CD4-positive, alpha-beta T cell (primary cell): ENCODE data around the gene ARHGEF28. TPM values are rescaled to one million over a fixed set of nuclear protein-coding genes. Genes with fewer than 3 reads are reported as not detected.

Experiments used
- ATAC-seq: fragments of 200-7000 bp; cut with Tn5 transposase; one replicate; pipeline ENCODE4 v1.10.0; 2022; ENCODE audit warnings: mild to moderate bottlenecking; ENCODE audit not compliant: poor library complexity
- CTCF ChIA-PET: fragments of 350-600 bp; sonication (Branson Sonifier 250); formaldehyde crosslinking; loops from one replicate; lab custom pipeline; 2021; ENCODE audit warnings: antibody characterized with exemption, inconsistent platforms; lab: Charles Lee
- POLR2A ChIA-PET: fragments of 350-600 bp; sonication (Branson Sonifier 250); formaldehyde crosslinking; loops from one replicate; lab custom pipeline; 2021; ENCODE audit warnings: antibody characterized with exemption, inconsistent platforms; lab: Charles Lee
- DNase-seq, 14 experiments: peaks; one replicate each; pipeline ENCODE4 v3.0.0-alpha.2; 2013 to 2020; ENCODE audit warnings: mixed read lengths in 2 of 14
- H3K27ac ChIP-seq, 2 donors: one replicate each; pipeline versions ENCODE4 v1.5.1 to v1.7.0; 2013; ENCODE audit warnings: low read length in 2 of 2, low read depth in 1 of 2, mild to moderate bottlenecking in 1 of 2
- H3K27me3 ChIP-seq, 2 experiments: 1 replicate in 1 of 2; 2 replicates in 1 of 2; pipeline versions ENCODE4 v1.6.1 to v1.7.0; 2013; ENCODE audit warnings: low read length in 2 of 2, control low read depth in 1 of 2, mild to moderate bottlenecking in 1 of 2, moderate library complexity in 1 of 2; ENCODE audit not compliant: insufficient read depth in 2 of 2, control insufficient read depth in 1 of 2
- H3K36me3 ChIP-seq: one replicate; pipeline ENCODE4 v1.6.1; 2013; ENCODE audit warnings: low read length, control low read depth; ENCODE audit not compliant: insufficient read depth
- H3K4me1 ChIP-seq: one replicate; pipeline ENCODE4 v1.6.1; 2013; ENCODE audit warnings: low read length, control low read depth; ENCODE audit not compliant: insufficient read depth
- H3K4me3 ChIP-seq: one replicate; pipeline ENCODE4 v1.5.1; 2013; ENCODE audit warnings: mild to moderate bottlenecking, low read length, moderate library complexity
- H3K9me3 ChIP-seq, 2 experiments: 1 replicate in 1 of 2; 2 replicates in 1 of 2; pipeline versions ENCODE4 v1.6.1 to v1.7.0; 2013; ENCODE audit warnings: low read length in 2 of 2, mild to moderate bottlenecking in 2 of 2, control low read depth in 1 of 2, moderate library complexity in 1 of 2; ENCODE audit not compliant: control insufficient read depth in 1 of 2, insufficient read depth in 1 of 2
- H3K27ac Mint-ChIP-seq: one replicate; pipeline ENCODE4 v1.8.0; 2020; ENCODE audit warnings: mixed read lengths
- H3K27me3 Mint-ChIP-seq: one replicate; pipeline ENCODE4 v1.8.0; 2021; ENCODE audit warnings: mixed read lengths
- H3K36me3 Mint-ChIP-seq: one replicate; pipeline ENCODE4 v1.8.0; 2021; ENCODE audit warnings: low read depth, mixed read lengths
- H3K4me1 Mint-ChIP-seq: one replicate; pipeline ENCODE4 v1.8.0; 2021; ENCODE audit warnings: low read depth, mixed read lengths
- H3K4me3 Mint-ChIP-seq: one replicate; pipeline ENCODE4 v1.8.0; 2020; ENCODE audit warnings: mild to moderate bottlenecking, mixed read lengths
- H3K9me3 Mint-ChIP-seq: one replicate; pipeline ENCODE4 v1.8.0; 2020; ENCODE audit warnings: mixed read lengths
- intact Hi-C, 2 experiments: fragments of 100-400 bp; cut with DNase I in 1 of 2; cut with micrococcal nuclease in 1 of 2; formaldehyde crosslinking; loops; one replicate each; pipeline versions ENCODE4 v1.15.1 to v1.9.0; 2023 to 2025; cut with DNase I, micrococcal nuclease
- total RNA-seq, 174 experiments: library from RNA in 2 of 174; stranded (reverse) in 2 of 174; gene quantifications; one replicate each; pipeline ENCODE4 v1.2.3 and lab custom pipeline; 2021 to 2026
- TF ChIP-seq, protein P1 (sequence below): fragments of 200-600 bp; IDR thresholded peaks from one replicate; pipeline ENCODE4 v1.8.0; 2022; ENCODE audit warnings: antibody characterized with exemption, mild to moderate bottlenecking

Gene ARHGEF28
- total RNA-seq, 2 experiments from 2014 or later, result not detected

DNA sequence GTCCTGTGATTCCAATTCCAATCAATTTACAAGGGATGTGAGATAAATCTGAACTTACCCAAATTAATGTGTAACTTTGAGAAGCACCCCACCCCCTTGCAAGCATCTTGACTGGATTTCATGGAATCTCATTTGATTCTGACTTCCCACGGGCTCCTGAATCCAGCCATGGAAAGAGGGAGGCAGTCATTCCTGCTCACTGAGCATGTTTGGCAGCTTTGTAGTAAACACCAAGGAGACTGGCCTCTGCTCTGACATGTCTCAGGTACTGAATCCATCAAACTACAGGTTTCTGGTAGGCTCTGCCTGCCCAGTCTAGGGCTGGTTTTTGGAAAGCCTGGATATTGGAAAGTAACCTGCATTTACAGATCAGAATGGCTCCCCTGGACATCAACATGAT, 357.6 kb downstream of the ARHGEF28 start:
- Mint-ChIP-seq H3K36me3 (no peaks in the 10 kb centered on the region), H3K4me3 (no peak overlapping the region), H3K4me1 (no peaks in the 10 kb centered on the region), H3K27ac (no peak overlapping the region), H3K27me3 (peaks cover 4% of the 10 kb centered on the region), H3K9me3 (no peaks in the 10 kb centered on the region)
- no peaks in the 10 kb centered on the region for H3K36me3 ChIP-seq
- H3K4me1 ChIP-seq, result no peaks in the 10 kb centered on the region
- intact Hi-C loops, result no loop called here
- H3K9me3 ChIP-seq, result no peaks in the 10 kb centered on the region
- no peak for ATAC-seq
- DNase-seq, result no peak
- POLR2A ChIA-PET, result no interaction called here
- CTCF ChIA-PET, result no interaction called here
- H3K27me3 ChIP-seq, result peaks cover 3 to 5% of the 10 kb centered on the region in 2 experiments
- H3K4me3 ChIP-seq, result no peak overlapping the region
- TF ChIP-seq, protein P1, sequence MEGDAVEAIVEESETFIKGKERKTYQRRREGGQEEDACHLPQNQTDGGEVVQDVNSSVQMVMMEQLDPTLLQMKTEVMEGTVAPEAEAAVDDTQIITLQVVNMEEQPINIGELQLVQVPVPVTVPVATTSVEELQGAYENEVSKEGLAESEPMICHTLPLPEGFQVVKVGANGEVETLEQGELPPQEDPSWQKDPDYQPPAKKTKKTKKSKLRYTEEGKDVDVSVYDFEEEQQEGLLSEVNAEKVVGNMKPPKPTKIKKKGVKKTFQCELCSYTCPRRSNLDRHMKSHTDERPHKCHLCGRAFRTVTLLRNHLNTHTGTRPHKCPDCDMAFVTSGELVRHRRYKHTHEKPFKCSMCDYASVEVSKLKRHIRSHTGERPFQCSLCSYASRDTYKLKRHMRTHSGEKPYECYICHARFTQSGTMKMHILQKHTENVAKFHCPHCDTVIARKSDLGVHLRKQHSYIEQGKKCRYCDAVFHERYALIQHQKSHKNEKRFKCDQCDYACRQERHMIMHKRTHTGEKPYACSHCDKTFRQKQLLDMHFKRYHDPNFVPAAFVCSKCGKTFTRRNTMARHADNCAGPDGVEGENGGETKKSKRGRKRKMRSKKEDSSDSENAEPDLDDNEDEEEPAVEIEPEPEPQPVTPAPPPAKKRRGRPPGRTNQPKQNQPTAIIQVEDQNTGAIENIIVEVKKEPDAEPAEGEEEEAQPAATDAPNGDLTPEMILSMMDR, result no peak
- no peak overlapping the region for H3K27ac ChIP-seq

DNA sequence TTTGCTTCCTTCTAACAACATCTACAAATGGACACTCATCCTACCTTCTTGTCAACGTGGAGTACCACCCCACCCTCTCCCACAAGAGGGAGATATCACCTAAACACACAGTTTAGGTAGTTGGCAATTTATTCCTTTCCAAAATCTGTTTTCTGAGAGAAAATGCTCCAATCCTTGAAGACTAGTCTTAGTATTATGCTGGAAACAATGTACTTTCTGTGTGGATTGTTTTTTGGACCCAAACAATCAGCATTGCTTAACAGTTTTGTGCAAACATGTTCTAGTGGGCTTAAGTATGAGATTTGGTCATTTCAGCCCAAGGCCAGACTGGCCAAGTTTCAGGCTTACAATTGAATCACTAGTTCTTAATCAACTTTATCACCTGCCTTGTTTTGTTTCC, 359.1 kb downstream of the ARHGEF28 start:
- no peaks in the 10 kb centered on the region for H3K36me3 ChIP-seq
- Mint-ChIP-seq H3K4me1 (no peaks in the 10 kb centered on the region), H3K36me3 (no peaks in the 10 kb centered on the region), H3K27me3 (peaks cover 4% of the 10 kb centered on the region), H3K9me3 (no peaks in the 10 kb centered on the region), H3K4me3 (no peak overlapping the region), H3K27ac (no peak overlapping the region)
- no peak for DNase-seq
- ChIA-PET POLR2A (no interaction called here), CTCF (interaction anchor here (0.6 kb wide), 1 partner anchor 447 kb away, joined by 3 read pairs; no protein-coding TSS in a partner anchor)
- peaks cover 3 to 12% of the 10 kb centered on the region in 2 experiments for H3K27me3 ChIP-seq
- H3K27ac ChIP-seq, result no peak overlapping the region
- TF ChIP-seq, protein P1, result no peak
- H3K9me3 ChIP-seq, result no peaks in the 10 kb centered on the region
- intact Hi-C loops, result no loop called here
- H3K4me3 ChIP-seq, result no peak overlapping the region
- no peaks in the 10 kb centered on the region for H3K4me1 ChIP-seq
- no peak for ATAC-seq

DNA sequence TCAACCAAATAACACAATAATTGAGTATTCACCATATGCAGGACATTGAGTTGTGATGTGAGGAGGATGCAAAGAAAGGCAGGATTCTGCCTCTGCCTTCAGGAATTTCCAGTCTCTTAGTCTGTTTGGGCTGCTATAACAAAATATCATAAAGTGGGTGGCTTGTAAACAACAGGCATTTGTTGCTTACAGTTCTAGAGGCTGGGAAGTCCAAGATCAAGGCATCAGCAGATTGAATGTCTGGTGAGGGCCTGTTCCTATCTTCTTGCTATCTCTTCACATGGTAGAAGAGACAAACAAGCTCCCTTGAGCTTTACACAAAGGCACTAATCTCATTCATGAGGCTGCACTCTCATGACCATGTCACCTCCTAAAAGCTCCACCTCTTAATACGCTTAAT, 360.7 kb downstream of the ARHGEF28 start:
- DNase-seq, result no peak
- Mint-ChIP-seq H3K36me3 (no peaks in the 10 kb centered on the region), H3K9me3 (no peaks in the 10 kb centered on the region), H3K4me1 (no peaks in the 10 kb centered on the region), H3K27me3 (peaks cover 8% of the 10 kb centered on the region), H3K4me3 (no peak overlapping the region), H3K27ac (no peak overlapping the region)
- TF ChIP-seq, protein P1, result no peak
- intact Hi-C loops, result no loop called here
- Histone ChIP-seq H3K36me3 (no peaks in the 10 kb centered on the region), H3K27me3 (peaks cover 0 to 7% of the 10 kb centered on the region in 2 experiments), H3K4me1 (no peaks in the 10 kb centered on the region), H3K27ac (no peak overlapping the region), H3K9me3 (no peaks in the 10 kb centered on the region), H3K4me3 (no peak overlapping the region)
- ChIA-PET POLR2A (no interaction called here), CTCF (no interaction called here)
- no peak for ATAC-seq
